Fibroblast of skin of left biceps (primary cell): Measurements from ENCODE around the gene PDXK.
"Not testable (repeated sequence)": the region's sequence is repeated elsewhere in the genome, so short reads cannot be mapped to it uniquely, and the experiment has no call there.

ENCODE experiments used
- DNase-seq, 2 experiments: peaks; one replicate each; pipeline ENCODE4 v3.0.0-alpha.2; 2013; ENCODE audit warnings: low read depth in 2 of 2

PDXK gene

GRCh38 chr21:43718872-43719747 is at the start of gene PDXK:
Gene PDXK (plus strand): TSS chr21:43719129. CDS start chr21:43719295, 166 bp downstream.
- no peak for DNase-seq

DNA sequence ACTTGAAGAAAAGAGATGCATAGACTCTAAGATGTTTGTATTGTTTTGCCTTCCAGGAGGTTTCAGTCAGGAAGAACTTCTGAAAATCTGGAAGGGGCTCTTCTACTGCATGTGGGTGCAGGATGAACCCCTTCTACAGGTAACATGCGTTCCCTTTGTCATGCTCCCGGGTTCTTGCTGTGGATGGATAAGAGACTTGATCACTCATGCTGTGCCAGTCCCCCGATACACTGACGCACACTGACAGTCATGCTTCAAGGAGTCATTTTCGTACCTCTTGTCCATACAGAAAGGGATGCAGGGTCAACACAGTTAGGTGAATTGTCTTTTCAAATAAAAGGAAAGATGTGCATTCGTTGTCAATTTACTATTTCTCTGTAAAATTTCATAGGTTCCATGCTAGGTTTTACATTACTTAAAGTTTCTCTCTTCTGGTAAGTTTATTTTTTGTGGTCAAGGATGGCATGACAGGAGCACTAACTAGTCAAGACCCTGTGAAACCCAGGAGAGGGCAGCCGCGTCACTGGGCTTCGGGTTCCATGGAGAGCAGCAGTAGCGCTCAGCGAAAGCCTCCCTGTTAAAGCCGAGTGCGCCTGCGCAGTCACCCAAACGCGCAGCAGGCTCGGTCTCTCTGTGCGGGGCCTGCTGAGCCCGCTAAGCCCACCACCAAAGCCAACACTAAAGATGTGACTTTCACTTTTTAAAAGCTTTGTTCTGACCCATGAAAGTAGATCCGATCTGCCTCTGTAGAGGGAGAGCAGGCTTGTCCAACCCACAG is 48.9 kb upstream of the PDXK start:
- no peak for DNase-seq

DNA sequence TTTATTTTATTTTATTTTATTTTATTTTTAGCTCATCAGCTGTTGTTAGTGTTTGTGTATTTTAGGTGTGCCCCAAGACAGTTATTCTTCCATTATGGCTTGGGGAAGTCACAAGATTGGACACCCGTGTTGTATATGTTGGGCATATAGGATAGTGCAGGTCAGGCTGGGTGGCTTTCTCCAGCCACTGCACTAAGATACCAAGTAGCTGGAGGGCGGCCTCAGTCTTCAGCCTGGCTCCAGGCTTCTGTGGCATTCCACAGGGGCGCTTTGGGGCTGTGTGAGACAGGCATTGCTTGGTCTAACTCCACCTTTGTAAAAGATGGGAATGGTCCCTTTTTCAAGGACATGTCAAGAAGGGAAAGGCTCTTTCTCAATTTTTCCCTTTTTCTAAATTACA is 43.1 kb upstream of the PDXK start:
- no peak for DNase-seq

GRCh38 chr21:43676391-43676790 is 42.5 kb upstream of the PDXK start:
- DNase-seq, result no peak

DNA sequence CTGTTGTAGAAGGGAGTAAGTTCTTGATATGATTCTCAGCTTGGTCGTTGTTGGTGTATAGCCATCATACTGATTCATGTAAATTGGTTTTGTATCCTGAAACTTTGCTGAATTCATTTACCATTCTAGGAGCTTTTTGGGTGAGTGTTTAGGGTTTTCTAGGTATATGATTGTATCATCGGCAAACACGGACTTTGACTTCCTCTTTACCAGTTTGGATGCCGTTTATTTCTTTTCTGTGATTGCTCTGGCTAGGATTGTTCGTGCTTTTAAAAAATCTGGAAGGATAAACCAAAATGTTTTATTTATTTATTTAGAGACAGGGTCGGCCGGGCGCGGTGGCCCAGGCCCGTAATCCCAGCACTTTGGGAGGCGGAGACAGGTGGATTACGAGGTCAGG is 39.0 kb upstream of the PDXK start:
- DNase-seq, result no peak

DNA sequence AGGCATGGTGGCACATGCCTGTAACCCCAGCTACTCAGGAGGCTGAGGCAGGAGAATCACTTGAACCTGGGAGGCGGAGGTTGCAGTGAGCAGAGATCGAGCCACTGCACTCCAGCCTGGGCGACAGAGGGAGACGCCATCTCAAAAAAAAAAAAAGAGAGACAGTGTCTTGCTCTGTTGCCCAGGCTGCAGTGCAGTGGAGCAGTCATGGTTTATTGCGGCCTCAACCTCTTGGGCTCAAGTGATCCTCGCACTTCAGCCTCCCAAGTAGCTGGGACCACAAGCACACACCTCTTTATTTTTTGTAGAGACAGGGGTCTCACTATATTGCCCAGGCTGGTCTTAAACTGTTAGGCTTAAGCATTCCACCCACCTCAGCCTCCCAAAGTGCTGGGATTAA is 38.5 kb upstream of the PDXK start:
- DNase-seq, result not testable (repeated sequence)

DNA sequence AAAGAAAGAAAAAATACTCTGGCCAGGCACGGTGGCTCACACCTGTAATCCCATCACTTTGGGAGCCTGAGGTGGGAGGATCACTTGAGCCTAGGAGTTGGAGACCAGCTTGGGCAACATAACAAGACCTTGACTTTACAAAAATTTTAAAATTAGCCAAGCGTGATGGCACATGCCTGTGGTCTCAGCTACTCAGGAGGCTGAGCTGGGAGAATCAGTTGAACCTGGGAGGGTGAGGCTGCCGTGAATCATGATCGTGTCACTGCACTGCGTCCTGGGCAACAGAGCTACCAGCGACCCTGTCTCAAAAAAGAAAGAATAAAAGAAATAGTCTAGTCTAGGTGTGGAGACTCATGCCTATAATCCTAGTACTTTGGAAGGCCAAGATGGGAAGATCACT is 37.3 kb upstream of the PDXK start:
- no peak for DNase-seq

DNA sequence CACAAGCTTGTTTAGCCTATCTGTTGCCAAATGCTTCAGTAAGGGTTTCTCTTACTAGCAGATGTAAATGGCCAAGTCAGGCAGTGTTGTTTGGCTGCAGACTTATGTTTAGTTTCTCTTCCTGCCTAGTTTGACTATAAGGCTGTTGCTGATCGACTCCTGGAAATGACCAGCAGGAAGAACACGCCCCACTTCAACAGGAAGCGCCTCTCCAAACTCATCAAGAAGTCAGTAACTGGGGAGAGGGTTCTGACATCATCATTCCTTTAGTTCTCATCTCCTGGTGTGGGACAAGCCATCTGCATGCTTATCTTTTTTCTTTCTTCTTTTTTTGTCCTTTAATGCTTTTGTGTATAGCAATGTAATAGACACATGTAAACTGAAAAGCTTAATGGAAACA is 34.5 kb upstream of the PDXK start:
- no peak for DNase-seq

DNA sequence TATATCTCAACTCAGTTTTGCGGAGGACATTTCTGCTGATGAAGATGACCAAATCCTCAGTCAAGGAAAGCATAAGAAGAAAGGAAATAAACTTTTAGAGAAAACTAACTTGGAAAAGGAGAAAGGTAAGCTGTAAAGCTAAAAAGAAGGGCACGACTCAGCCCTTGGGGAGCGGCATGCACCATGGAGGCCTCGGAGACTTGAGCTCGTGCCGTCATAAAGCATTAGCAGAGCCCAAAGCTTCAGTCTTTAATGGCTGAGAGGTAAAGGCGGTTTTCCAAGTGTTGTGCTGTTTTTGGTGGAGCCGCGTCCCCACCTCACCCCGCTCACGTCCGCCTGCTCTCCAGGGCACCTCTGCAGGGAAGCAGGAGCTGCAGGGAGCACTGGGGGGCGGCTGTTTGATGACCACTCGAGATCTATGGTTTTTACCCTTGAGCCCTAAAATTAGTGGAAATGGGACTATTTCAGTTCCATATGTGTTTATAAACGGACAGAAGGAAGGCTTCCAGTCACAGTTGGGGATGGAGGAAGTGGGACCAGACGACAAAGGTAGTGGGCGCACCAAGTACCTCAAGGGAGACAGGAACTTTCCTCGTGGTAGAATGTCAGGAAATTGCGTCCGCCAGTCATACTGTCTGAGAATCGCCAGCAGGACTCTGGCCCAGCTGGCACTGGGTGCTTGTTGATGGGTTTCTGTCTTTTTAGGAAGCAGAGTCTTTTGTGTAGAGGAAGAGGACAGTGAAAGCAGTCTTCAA is 31.9 kb upstream of the PDXK start:
- DNase-seq, result no peak

DNA sequence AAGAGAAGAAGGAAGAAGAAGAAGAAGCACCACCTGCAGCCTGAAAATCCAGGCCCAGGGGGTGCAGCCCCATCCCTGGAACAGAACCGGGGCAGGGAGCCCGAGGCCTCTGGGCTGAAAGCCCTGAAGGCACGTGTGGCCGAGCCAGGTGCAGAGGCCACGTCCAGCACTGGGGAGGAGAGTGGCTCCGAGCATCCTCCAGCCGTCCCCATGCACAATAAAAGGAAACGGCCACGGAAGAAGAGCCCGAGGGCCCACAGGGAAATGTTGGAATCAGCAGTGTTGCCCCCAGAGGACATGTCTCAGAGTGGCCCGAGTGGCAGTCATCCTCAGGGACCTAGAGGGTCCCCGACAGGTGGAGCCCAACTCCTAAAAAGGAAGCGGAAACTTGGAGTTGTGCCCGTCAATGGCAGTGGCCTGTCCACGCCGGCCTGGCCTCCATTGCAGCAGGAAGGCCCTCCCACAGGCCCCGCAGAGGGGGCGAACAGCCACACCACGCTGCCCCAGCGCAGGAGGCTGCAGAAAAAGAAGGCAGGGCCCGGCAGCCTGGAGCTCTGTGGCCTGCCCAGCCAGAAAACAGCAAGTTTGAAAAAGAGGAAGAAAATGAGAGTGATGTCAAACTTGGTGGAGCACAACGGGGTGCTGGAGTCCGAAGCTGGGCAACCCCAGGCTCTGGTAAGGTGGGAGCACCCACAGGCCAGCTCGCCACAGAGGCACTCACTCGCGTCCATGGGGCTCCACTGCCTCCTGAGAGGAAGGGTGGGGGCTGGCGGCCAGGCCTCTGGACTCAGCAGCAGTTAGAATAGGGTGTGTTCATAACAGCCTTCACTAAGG is 31.1 kb upstream of the PDXK start:
- no peak for DNase-seq

DNA sequence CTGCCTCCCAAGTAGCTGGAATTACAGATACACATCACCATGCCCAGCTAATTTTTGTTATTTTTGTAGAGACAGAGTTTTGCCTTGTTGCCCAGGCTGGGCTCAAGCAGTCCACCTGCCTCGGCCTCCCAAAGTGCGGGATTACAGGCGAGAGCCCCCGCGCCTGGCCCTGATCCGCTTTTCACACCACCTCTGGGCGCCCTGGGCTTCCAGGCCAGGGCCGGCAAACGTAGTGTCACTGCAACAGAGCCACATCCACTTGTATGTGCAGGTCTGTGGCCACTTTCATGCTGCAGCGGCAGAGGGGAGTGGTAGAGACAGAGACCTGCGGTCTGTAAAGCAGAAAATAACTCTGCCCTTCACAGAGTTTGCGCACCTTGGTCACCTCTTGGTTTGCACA is 30.0 kb upstream of the PDXK start:
- DNase-seq, result no peak

DNA sequence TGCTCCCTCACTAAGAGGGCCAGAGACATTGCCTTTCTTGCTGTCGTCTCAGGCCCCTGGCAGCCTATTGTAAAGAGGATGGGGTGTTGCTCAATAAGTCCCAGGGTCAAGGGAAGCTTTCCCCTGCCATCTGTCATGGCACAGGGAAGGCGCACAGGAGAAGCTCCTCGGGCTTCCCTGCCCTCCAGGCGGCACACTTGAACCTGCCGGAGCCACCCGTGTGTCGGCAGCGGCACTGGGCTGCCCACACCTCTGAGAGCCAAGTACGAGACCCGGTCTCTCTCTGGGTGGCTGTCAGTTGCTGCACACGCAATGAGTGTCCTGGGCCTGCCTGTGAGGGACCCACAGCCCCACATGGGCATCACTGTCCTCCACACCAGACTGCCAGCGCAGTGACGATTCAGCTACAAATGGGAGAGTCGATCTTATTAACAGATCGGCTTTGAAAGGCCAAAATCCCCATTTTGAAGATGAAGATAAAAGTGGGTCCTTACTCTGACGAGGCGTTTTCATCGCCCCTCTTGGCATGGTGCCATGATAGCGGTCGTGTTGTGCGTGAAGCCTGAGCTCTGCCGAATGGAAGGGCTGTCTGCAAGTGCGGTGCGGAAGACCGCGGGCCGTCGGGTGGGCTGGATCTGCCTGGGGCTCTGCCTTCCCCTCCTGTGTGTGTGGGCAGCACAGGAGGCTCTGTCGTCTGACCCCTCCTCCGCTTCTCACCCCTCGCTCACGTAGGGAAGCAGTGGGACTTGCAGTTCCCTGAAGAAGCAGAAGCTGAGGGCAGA is 29.2 kb upstream of the PDXK start:
- DNase-seq, result no peak

GRCh38 chr21:43690346-43690745 is 28.6 kb upstream of the PDXK start:
- DNase-seq, result no peak

- no peak for DNase-seq
Observed at GRCh38 chr21:43691086-43691795, 27.7 kb upstream of the PDXK start.

GRCh38 chr21:43691801-43692200 is 27.1 kb upstream of the PDXK start:
- no peak for DNase-seq

GRCh38 chr21:43692949-43693348 is 26.0 kb upstream of the PDXK start:
- DNase-seq, result no peak

DNA sequence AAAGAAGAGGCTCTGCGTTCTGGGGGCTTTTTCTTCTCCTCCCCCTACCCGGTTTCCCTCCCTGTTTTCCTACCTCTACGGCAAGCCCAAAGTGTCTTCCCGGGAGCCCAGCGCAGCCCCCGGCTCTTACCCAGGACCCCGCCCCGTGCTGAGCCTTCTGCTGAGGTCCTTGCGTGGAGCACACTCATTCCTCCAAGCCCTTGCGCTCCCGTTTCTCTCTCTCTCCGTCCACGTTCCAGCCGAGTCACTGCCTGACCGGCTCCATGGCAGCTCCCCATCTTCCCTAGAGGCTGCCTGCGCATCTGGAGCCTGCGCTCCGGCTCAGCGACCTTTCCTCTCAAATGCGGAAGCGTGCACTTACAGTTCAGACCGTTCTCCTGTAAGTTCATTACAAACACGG is 24.9 kb upstream of the PDXK start:
- DNase-seq, result no peak

GRCh38 chr21:43694437-43695079 is 24.4 kb upstream of the PDXK start:
- DNase-seq, result no peak

GRCh38 chr21:43696214-43696613 is 22.7 kb upstream of the PDXK start:
- no peak for DNase-seq
